Esophagus muscularis mucosa (tissue), 4 donors: Measurements from ENCODE around the gene PPP1R10. TPM values are rescaled to one million over a fixed set of nuclear protein-coding genes. Genes with fewer than 3 reads are reported as not detected.

ENCODE experiments used
- DNase-seq: peaks from one replicate; pipeline ENCODE4 v3.0.0-alpha.2; 2017; ENCODE audit errors: extremely low spot score
- H3K27ac ChIP-seq, 4 donors: fragments of 200-600 bp; sonication (generic); replicated peaks in 1 of 4; 1 replicate in 3 of 4; 2 replicates in 1 of 4; pipeline ENCODE4 v1.5.1; 2016 to 2019; ENCODE audit warnings: mild to moderate bottlenecking in 1 of 4
- H3K27me3 ChIP-seq, 4 donors: fragments of 200-600 bp; sonication (generic); one replicate each; pipeline versions ENCODE4 v1.5.1 to v1.6.0; 2016 to 2019
- H3K36me3 ChIP-seq, 4 donors: fragments of 200-600 bp; sonication (generic); one replicate each; pipeline ENCODE4 v1.5.1; 2016 to 2019
- H3K4me1 ChIP-seq, 4 donors: fragments of 200-600 bp; sonication (generic); one replicate each; pipeline ENCODE4 v1.5.1; 2016 to 2019
- H3K4me3 ChIP-seq, 4 donors: fragments of 200-600 bp; sonication (generic); 1 replicate in 2 of 4; 2 replicates in 2 of 4; pipeline ENCODE4 v1.5.1; 2016 to 2019; ENCODE audit warnings: mild to moderate bottlenecking in 4 of 4, moderate library complexity in 1 of 4
- H3K9me3 ChIP-seq, 4 donors: fragments of 200-600 bp; sonication (generic); 1 replicate in 3 of 4; 2 replicates in 1 of 4; pipeline ENCODE4 v1.5.1; 2016 to 2019
- EP300 ChIP-seq: sonication (generic); formaldehyde crosslinking; IDR thresholded peaks from one replicate; pipeline ENCODE4 v1.6.1; 2017; ENCODE audit warnings: antibody characterized with exemption
- POLR2A ChIP-seq: fragments of 450-650 bp; IDR thresholded peaks from one replicate; pipeline ENCODE4 v1.6.1; 2017; ENCODE audit warnings: antibody characterized with exemption, moderate library complexity, mild to moderate bottlenecking, low read depth
- POLR2AphosphoS5 ChIP-seq, 2 donors: sonication (generic); formaldehyde crosslinking; IDR thresholded peaks; one replicate each; pipeline ENCODE4 v1.6.1; 2017; ENCODE audit warnings: antibody characterized with exemption in 2 of 2
- WGBS: methylation state at CpG from one replicate; pipeline ENCODE4 v1.1.5; 2018; 5-methylcytosine and 5-hydroxymethylcytosine counted together
- intact Hi-C: fragments of 100-400 bp; cut with DNase I; formaldehyde crosslinking; loops from one replicate; pipeline ENCODE4 v1.15.1; 2023
- total RNA-seq, 4 donors: library from RNA; depleted of rRNA; stranded (reverse); fragments of >200 nt; gene quantifications; one replicate each; pipeline versions ENCODE4 v1.1.0 to v1.2.1, GENCODE V29; 2016
- TF ChIP-seq, protein P1 (sequence below), 3 experiments: fragments of 200-600 bp in 2 of 3; fragments of 450-650 bp in 1 of 3; sonication (generic) in 2 of 3; IDR thresholded peaks; one replicate each; pipeline ENCODE4 v1.5.1; 2017 to 2019; ENCODE audit warnings: antibody characterized with exemption in 3 of 3, mild to moderate bottlenecking in 2 of 3, moderate library complexity in 1 of 3

PPP1R10 gene
- total RNA-seq, 4 donors from 2014 or later, result 24.5 to 53.6 (median 37.9) TPM

DNA sequence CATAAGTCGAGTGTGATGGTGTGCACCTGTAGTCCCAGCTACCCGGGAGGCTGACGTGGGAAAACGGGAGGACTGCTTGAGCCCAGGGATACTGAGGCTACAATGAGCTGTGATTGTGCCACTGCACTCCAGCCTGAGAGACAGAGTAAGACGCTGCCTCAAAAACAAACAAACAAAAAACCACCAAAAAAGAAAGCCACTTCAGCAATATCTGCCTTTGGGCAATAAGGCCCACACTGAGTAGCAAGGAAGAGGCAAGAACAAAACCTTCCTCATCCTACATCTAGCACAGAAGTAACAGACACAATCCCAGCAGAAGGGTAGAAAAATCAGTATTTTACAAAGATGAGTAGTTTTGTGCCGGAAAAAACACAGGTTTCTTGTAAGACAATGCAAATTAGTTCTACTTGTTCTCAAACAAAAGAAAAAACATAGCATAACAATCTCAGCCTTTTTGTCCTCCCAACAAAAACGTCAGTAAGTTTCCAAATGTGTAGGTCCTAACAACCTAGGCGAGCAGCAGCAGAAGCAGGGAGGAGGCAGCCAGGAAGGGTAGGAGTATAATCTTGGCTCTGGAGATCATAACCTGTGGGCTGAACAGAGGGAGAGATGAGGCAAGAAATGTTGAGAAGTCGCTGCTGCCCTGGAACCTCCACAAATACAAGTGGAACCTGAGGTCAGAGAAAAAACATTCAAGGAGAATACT is 5.7 kb downstream of the PPP1R10 start:
- WGBS, result 64% methylated on average over 9 of the region's 9 CpGs
- peaks cover 53 to 63% (median 57%) of the 10 kb centered on the region in 4 donors for H3K4me1 ChIP-seq
- H3K9me3 ChIP-seq, result no peaks in the 10 kb centered on the region
- H3K27ac ChIP-seq, result peak overlapping the region in 3 of 4 donors; percentile 41 to 96 (median 90)
- H3K27me3 ChIP-seq, result no peaks in the 10 kb centered on the region
- TF ChIP-seq POLR2AphosphoS5 (IDR thresholded peaks at IDR 0.05) (no peak), POLR2A (no peak), EP300 (no peak)
- TF ChIP-seq, protein P1, sequence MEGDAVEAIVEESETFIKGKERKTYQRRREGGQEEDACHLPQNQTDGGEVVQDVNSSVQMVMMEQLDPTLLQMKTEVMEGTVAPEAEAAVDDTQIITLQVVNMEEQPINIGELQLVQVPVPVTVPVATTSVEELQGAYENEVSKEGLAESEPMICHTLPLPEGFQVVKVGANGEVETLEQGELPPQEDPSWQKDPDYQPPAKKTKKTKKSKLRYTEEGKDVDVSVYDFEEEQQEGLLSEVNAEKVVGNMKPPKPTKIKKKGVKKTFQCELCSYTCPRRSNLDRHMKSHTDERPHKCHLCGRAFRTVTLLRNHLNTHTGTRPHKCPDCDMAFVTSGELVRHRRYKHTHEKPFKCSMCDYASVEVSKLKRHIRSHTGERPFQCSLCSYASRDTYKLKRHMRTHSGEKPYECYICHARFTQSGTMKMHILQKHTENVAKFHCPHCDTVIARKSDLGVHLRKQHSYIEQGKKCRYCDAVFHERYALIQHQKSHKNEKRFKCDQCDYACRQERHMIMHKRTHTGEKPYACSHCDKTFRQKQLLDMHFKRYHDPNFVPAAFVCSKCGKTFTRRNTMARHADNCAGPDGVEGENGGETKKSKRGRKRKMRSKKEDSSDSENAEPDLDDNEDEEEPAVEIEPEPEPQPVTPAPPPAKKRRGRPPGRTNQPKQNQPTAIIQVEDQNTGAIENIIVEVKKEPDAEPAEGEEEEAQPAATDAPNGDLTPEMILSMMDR (IDR thresholded peaks at IDR 0.05), result no peak
- intact Hi-C loops, result loop anchor here (5.0 kb wide), 1 partner anchor 129 kb away; no protein-coding TSS in a partner anchor
- no peak for DNase-seq
- H3K36me3 ChIP-seq, result peaks cover 28 to 39% (median 36%) of the 10 kb centered on the region in 4 donors
- no peak overlapping the region for H3K4me3 ChIP-seq

DNA sequence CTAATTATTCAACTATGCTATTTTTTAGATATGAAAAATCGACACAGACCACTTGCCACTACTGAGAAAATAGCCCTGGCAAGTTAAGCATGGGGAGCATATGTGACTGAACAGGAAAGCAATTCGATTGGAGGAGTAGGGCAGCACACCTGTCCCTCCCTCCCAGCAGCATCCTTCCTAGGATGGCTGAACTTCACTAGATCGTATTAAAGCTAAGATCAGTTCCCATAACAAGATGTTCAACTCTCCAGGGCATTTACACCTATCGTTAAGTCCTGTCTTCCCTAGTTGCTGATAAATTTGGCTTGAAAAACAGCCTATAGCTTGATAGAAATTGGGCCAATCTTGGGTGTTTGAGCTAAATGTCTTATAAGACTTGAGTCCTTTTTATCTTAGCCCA is 7.0 kb downstream of the PPP1R10 start:
- DNase-seq, result no peak
- intact Hi-C loops, result loop anchor here (5.0 kb wide), 1 partner anchor 128 kb away; no protein-coding TSS in a partner anchor
- H3K4me1 ChIP-seq, result peaks cover 53 to 63% (median 57%) of the 10 kb centered on the region in 4 donors
- no peaks in the 10 kb centered on the region for H3K9me3 ChIP-seq
- H3K36me3 ChIP-seq, result peaks cover 36 to 45% (median 43%) of the 10 kb centered on the region in 4 donors
- H3K27ac ChIP-seq, result peak overlapping the region in 1 of 4 donors; percentile 90
- TF ChIP-seq, protein P1 (IDR thresholded peaks at IDR 0.05), result no peak
- TF ChIP-seq EP300 (no peak), POLR2AphosphoS5 (IDR thresholded peaks at IDR 0.05) (no peak), POLR2A (no peak)
- no peaks in the 10 kb centered on the region for H3K27me3 ChIP-seq
- H3K4me3 ChIP-seq, result no peak overlapping the region
- 81% methylated on average over 4 of the region's 4 CpGs for WGBS

DNA sequence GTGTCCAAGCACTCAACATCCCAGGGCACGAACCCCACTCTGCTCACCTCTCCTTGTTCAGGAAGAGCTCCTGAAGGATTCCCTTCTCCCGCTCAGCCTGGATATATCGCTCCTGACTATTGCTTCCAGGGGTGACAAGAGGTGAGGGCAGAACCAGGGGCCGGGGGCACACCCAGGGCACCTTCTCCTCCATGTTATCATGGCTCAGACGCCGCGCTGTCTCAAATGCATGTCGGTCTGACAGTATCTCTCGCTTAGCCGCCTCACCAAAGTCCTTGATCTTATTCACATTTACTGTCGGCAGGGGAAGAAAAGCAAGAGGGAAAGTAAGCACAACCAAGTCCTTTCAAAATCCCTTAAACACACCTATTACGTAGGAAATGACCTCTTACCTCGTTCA is 13.1 kb downstream of the PPP1R10 start:
- no peaks in the 10 kb centered on the region for H3K27me3 ChIP-seq
- TF ChIP-seq POLR2AphosphoS5 (IDR thresholded peaks at IDR 0.05) (no peak), EP300 (no peak), POLR2A (no peak)
- TF ChIP-seq, protein P1 (IDR thresholded peaks at IDR 0.05), result no peak
- H3K4me3 ChIP-seq, result no peak overlapping the region
- intact Hi-C loops, result no loop called here
- WGBS, result 89% methylated on average over 13 of the region's 13 CpGs
- H3K36me3 ChIP-seq, result peaks cover 83 to 89% (median 87%) of the 10 kb centered on the region in 4 donors
- H3K4me1 ChIP-seq, result peaks cover 0 to 10% (median under 1%) of the 10 kb centered on the region in 4 donors
- H3K9me3 ChIP-seq, result no peaks in the 10 kb centered on the region
- DNase-seq, result no peak
- H3K27ac ChIP-seq, result no peak overlapping the region

DNA sequence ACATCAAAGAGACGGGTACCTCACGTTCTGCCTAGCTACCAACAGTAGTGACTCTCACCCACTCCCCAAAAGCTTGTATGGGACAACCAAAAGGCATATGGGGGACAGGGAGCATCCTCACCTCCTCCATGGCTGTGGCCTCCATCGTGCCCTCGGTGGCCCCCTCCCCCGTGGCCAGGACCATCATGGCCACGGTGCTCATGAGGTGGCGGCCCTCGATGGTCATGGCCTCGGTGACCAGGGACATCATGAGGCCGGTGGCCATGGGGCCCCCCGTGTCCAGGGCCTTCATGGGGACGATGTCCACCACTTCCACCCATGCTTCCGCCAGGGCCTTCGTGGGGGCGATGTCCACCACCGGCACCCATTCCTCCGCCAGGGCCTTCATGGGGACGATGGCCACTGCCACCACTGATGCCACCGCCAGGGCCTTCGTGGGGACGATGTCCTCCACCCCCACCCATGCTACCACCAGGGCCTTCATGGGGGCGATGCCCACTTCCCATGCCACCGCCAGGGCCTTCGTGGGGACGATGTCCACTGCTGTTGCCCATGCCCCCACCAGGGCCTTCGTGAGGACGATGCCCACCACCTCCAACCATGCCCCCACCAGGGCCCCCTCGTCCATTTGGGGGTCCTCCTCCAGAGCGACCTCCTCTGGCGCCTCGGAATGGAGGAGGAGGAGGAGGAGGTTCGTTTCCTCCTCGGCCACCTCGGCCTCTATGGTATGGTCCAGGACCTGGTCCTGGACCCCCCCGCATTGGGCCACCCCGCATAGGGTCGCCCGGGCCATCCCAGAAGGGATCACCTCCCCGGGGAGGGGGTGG is 15.0 kb downstream of the PPP1R10 start:
- WGBS, result 93% methylated on average over 28 of the region's 39 CpGs
- Histone ChIP-seq H3K9me3 (no peaks in the 10 kb centered on the region), H3K27me3 (no peaks in the 10 kb centered on the region), H3K27ac (no peak overlapping the region), H3K4me3 (no peak overlapping the region), H3K4me1 (peaks cover 0 to 10% (median 2%) of the 10 kb centered on the region in 4 donors), H3K36me3 (peaks cover 66 to 71% (median 68%) of the 10 kb centered on the region in 4 donors)
- DNase-seq, result no peak
- peak in 1 of 2 donors; percentile 46 for TF ChIP-seq POLR2AphosphoS5 (IDR thresholded peaks at IDR 0.05)
- TF ChIP-seq, protein P1 (IDR thresholded peaks at IDR 0.05), result no peak
- intact Hi-C loops, result no loop called here
